Liver (tissue), 9 donors: ENCODE data around the gene CHAC1. TPM values are rescaled to one million over a fixed set of nuclear protein-coding genes. Genes with fewer than 3 reads are reported as not detected.

Experiments used
- DNase-seq: peaks from one replicate; pipeline ENCODE4 v3.0.0-alpha.2; 2017; ENCODE audit warnings: low spot score
- H3K27ac ChIP-seq, 2 donors: one replicate each; pipeline ENCODE4 v1.7.0; 2013; ENCODE audit warnings: inconsistent platforms in 2 of 2, low read length in 2 of 2, control low read depth in 1 of 2, low read depth in 1 of 2, mild to moderate bottlenecking in 1 of 2
- H3K27me3 ChIP-seq, 4 donors: one replicate each; pipeline versions ENCODE4 v1.6.1 to v1.7.0; 2013; ENCODE audit warnings: low read length in 3 of 4, inconsistent platforms in 1 of 4, mild to moderate bottlenecking in 1 of 4, moderate library complexity in 1 of 4; ENCODE audit not compliant: control insufficient read depth in 4 of 4, insufficient read depth in 4 of 4
- H3K36me3 ChIP-seq, 4 donors: one replicate each; pipeline versions ENCODE4 v1.6.1 to v1.7.0; 2013; ENCODE audit warnings: low read length in 3 of 4, mild to moderate bottlenecking in 3 of 4, low read depth in 1 of 4, moderate library complexity in 1 of 4; ENCODE audit not compliant: control insufficient read depth in 4 of 4, insufficient read depth in 3 of 4
- H3K4me1 ChIP-seq, 4 donors: one replicate each; pipeline versions ENCODE4 v1.6.1 to v1.7.0; 2013; ENCODE audit warnings: low read length in 3 of 4, mild to moderate bottlenecking in 3 of 4, moderate library complexity in 1 of 4; ENCODE audit not compliant: control insufficient read depth in 4 of 4, insufficient read depth in 4 of 4
- H3K4me3 ChIP-seq, 3 donors: one replicate each; pipeline versions ENCODE4 v1.6.1 to v1.7.0; 2013; ENCODE audit warnings: low read length in 3 of 3, control low read depth in 1 of 3, low read depth in 1 of 3, mild to moderate bottlenecking in 1 of 3
- H3K9ac ChIP-seq, 2 donors: one replicate each; pipeline ENCODE4 v1.7.0; 2013; ENCODE audit warnings: low read length in 2 of 2, mild to moderate bottlenecking in 2 of 2, moderate library complexity in 2 of 2, control low read depth in 1 of 2, low read depth in 1 of 2
- H3K9me3 ChIP-seq, 4 donors: one replicate each; pipeline versions ENCODE4 v1.6.1 to v1.7.0; 2013; ENCODE audit warnings: low read length in 3 of 4; ENCODE audit not compliant: control insufficient read depth in 4 of 4
- ATF3 ChIP-seq: IDR thresholded peaks from 2 replicates; pipeline ENCODE4 v1.6.1; 2016; ENCODE audit warnings: antibody characterized with exemption
- FOXA1 ChIP-seq: IDR thresholded peaks from 2 replicates; pipeline ENCODE4 v1.6.1; 2016; ENCODE audit warnings: antibody characterized with exemption
- FOXA2 ChIP-seq: IDR thresholded peaks from 2 replicates; pipeline ENCODE4 v1.6.1; 2016; ENCODE audit warnings: antibody characterized with exemption
- HNF4A ChIP-seq, 2 donors: conservative IDR thresholded peaks; 2 replicates each; pipeline ENCODE4 v1.6.1; 2016; ENCODE audit warnings: antibody characterized with exemption in 2 of 2, mild to moderate bottlenecking in 2 of 2
- NR2F2 ChIP-seq: IDR thresholded peaks from 2 replicates; pipeline ENCODE4 v1.6.1; 2016; ENCODE audit warnings: antibody characterized with exemption
- REST ChIP-seq: IDR thresholded peaks from 2 replicates; pipeline ENCODE4 v1.6.1; 2016; ENCODE audit warnings: antibody characterized with exemption, mild to moderate bottlenecking
- RXRA ChIP-seq, 2 donors: IDR thresholded peaks; 2 replicates each; pipeline ENCODE4 v1.6.1; 2017 to 2018; ENCODE audit warnings: antibody characterized with exemption in 2 of 2, mild to moderate bottlenecking in 1 of 2
- TAF1 ChIP-seq: conservative IDR thresholded peaks from 2 replicates; pipeline ENCODE4 v1.6.1; 2016; ENCODE audit warnings: antibody characterized with exemption, mild to moderate bottlenecking
- YY1 ChIP-seq: IDR thresholded peaks from 2 replicates; pipeline ENCODE4 v1.6.1; 2016; ENCODE audit warnings: antibody characterized with exemption, mild to moderate bottlenecking
- ZBTB33 ChIP-seq: IDR thresholded peaks from 2 replicates; pipeline ENCODE4 v1.6.1; 2016; ENCODE audit warnings: antibody characterized with exemption
- WGBS: extraction: QIAGEN DNeasy Blood & Tissue Kit; methylation state at CpG from one replicate; pipeline ENCODE4 v1.1.7; 2013; 5-methylcytosine and 5-hydroxymethylcytosine counted together
- polyA plus RNA-seq, 2 donors: library from polyadenylated mRNA; stranded (reverse) in 1 of 2; unstranded in 1 of 2; fragments of 200-250 nt in 1 of 2; fragments of >200 nt in 1 of 2; fragmentation: Nextera tagmentation in 1 of 2; extraction: Ambion mirVana in 1 of 2; gene quantifications; one replicate each; pipeline versions ENCODE4 v1.2.1 to v1.2.3, GENCODE V29; 2013 to 2015
- total RNA-seq, 2 donors: library from RNA; depleted of rRNA; stranded (reverse); fragments of >200 nt; gene quantifications; one replicate each; pipeline ENCODE4 v1.2.3, GENCODE V29; 2014
- donor health status: healthy.
- donor health status: healthy.
- donor health status: healthy.
- donor health status: healthy.
- donor health status: healthy.

Gene CHAC1
- total and polyA plus RNA-seq, 4 donors: 0.19 to 3.5 (median 1.1) TPM

GRCh38 chr15:40964634-40965033 is 11.4 kb downstream of the CHAC1 start:
- Histone ChIP-seq H3K27ac (no peak overlapping the region), H3K4me3 (no peak overlapping the region), H3K9me3 (no peaks in the 10 kb centered on the region), H3K9ac (no peak overlapping the region), H3K27me3 (no peaks in the 10 kb centered on the region), H3K4me1 (peaks cover 5 to 8% (median 6%) of the 10 kb centered on the region in 4 donors), H3K36me3 (no peaks in the 10 kb centered on the region)
- no peak for TF ChIP-seq FOXA1
- no peak for TF ChIP-seq YY1
- TF ChIP-seq RXRA (IDR thresholded peaks at IDR 0.05): no peak
- TF ChIP-seq TAF1: no peak
- no peak for TF ChIP-seq NR2F2
- no peak for TF ChIP-seq FOXA2
- TF ChIP-seq ATF3: no peak
- DNase-seq: no peak
- 83% methylated on average over 13 of the region's 13 CpGs for WGBS

- Histone ChIP-seq H3K27ac (no peak overlapping the region), H3K4me1 (peaks cover 5 to 8% (median 6%) of the 10 kb centered on the region in 4 donors), H3K36me3 (no peaks in the 10 kb centered on the region), H3K4me3 (no peak overlapping the region), H3K9me3 (no peaks in the 10 kb centered on the region), H3K9ac (no peak overlapping the region), H3K27me3 (no peaks in the 10 kb centered on the region)
- no peak for DNase-seq
- no peak for TF ChIP-seq ZBTB33
- 79% methylated on average over 7 of the region's 7 CpGs for WGBS
Observed at GRCh38 chr15:40968290-40969085, 15.2 kb downstream of the CHAC1 start.

- 84% methylated on average over 8 of the region's 8 CpGs for WGBS
- no peaks in the 10 kb centered on the region for H3K9me3 ChIP-seq
- no peaks in the 10 kb centered on the region for H3K27me3 ChIP-seq
- peaks cover 5 to 8% (median 6%) of the 10 kb centered on the region in 4 donors for H3K4me1 ChIP-seq
- no peak for DNase-seq
- H3K4me3 ChIP-seq: no peak overlapping the region
- no peaks in the 10 kb centered on the region for H3K36me3 ChIP-seq
- TF ChIP-seq ATF3 (no peak), REST (no peak), HNF4A (conservative IDR thresholded peaks at IDR 0.05) (peak in 1 of 2 donors; percentile 14)
- H3K9ac ChIP-seq: no peak overlapping the region
- H3K27ac ChIP-seq: no peak overlapping the region
Observed at GRCh38 chr15:40969363-40969762, 16.1 kb downstream of the CHAC1 start.
